Measurements from ENCODE around the gene CLIC4. TPM values are rescaled to one million over a fixed set of nuclear protein-coding genes. Genes with fewer than 3 reads are reported as not detected.
"Not testable (repeated sequence)": the region's sequence is repeated elsewhere in the genome, so short reads cannot be mapped to it uniquely, and the experiment has no call there.

Gene CLIC4
- total RNA-seq (10 to 100 TPM; 12.8 to 13.2 TPM), polyA plus RNA-seq (0.18 TPM)

DNA sequence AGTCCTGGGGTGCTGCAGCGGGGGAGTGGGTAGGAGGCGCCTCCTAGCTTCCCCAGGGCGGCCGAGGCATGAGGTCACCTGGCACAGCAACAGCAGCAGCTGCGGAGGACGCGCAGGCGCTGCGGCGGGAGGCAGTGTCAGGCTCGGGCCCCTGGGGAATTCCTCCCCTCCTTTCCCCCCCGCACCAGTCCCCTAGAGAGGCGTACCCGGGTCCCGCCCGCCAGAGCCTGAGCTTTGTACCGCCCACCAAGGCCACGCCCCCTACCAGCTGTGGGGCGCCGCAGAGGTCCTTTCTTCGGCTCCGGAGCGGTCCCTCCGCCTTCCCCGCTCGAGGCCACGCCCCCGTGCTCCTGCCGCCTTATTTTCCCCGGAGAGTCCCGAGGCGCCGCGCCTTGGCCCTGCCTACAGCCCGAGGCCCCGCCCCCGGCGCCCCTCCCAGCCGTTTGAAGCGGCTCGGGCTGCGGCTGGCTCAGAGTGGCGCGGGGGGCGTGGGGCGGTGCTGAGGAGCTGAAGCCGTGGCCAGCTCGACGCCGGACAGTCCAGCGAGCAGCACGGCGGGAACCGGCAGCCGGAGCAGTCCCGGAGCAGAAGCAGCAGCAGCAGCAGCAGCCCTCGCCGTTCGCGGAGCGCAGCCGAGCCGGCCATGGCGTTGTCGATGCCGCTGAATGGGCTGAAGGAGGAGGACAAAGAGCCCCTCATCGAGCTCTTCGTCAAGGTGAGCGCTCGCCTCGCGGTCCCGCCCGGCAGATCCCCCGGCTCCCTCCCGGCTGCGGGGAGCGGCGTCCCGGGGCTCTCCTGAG lies at the start of gene CLIC4:
CLIC4 (plus strand) TSS at position 537 of the 800 bp plus-strand sequence; CDS start at position 644, 107 bp downstream.
- POLR2A ChIA-PET, result interaction anchor here (0.6 to 1.0 kb wide), 2 partner anchors 103 to 1456 kb away, joined by 3 to 4 read pairs; no protein-coding TSS in a partner anchor
- peak within 1 kb of the TSS; percentile 82 to 92 (median 85) for H3K4me3 Mint-ChIP-seq
- peak within 1 kb of the TSS in 7 of 8 donors; percentile 51 to 89 (median 83) for H3K27ac Mint-ChIP-seq
- Histone ChIP-seq H3K36me3 (ENCODE audit: insufficient read depth, low read length) (no peaks in the 10 kb centered on the region), H3K27me3 (ENCODE audit: insufficient read depth, low read length, poor library complexity, severe bottlenecking) (no peaks in the 10 kb centered on the region), H3K4me3 (ENCODE audit: low read length) (peak within 1 kb of the TSS; percentile 61), H3K27ac (ENCODE audit: low read depth, low read length) (peak within 1 kb of the TSS; percentile 53), H3K9me3 (ENCODE audit: low read length) (no peaks in the 10 kb centered on the region), H3K4me1 (ENCODE audit: insufficient read depth, low read length) (no peaks in the 10 kb centered on the region)
- no peaks in the 10 kb centered on the region for H3K9me3 Mint-ChIP-seq
- H3K27me3 Mint-ChIP-seq, result peaks cover 14% of the 10 kb centered on the region in 2 donors
- DNase-seq, result peak; percentile 97 to 99 (median 98)
- CTCF ChIA-PET, result interaction anchor here (0.7 to 1.3 kb wide), 4 partner anchors 13 to 158 kb away, joined by 3 read pairs; no protein-coding TSS in a partner anchor
- no peaks in the 10 kb centered on the region for H3K36me3 Mint-ChIP-seq
- H3K4me1 Mint-ChIP-seq, result peaks cover 21 to 24% (median 23%) of the 10 kb centered on the region in 3 donors

DNA sequence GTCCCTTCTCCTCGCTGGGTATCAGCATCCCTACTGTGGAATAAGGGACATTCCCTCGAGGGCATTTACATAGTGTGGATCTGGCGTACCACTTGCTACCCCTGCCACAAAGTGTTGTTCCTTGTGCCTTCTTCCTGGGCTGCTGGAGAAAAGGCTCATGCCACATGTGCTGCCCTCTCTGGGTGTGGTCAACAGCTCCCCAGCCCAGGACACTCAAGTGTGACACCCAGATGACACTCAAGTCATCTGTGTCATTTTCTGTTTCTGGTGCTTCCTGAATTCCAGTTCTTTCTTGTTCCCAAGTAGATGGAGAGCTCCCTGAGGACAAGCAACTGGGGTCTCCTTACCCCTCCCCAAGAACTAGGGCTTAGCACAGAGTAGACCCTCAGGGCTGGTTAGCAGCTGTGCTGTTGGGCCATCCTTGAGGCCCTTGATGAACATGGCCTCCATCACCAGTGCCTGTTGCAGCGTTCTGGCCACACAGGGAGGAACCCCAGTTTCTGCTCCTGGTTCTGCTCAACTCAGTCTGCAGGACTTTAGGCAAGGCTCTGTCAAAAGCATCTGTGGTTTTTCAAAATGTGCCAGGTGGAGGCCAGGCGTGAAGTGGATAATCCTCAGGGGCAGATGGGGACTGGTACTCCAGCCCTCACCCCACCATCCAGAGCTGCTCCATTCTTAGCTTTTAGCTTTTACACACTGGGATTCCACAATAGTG lies 49.0 kb upstream of the CLIC4 start:
- Histone ChIP-seq H3K27ac (ENCODE audit: low read depth, low read length) (no peak overlapping the region), H3K4me3 (ENCODE audit: low read length) (no peak overlapping the region), H3K27me3 (ENCODE audit: insufficient read depth, low read length, poor library complexity, severe bottlenecking) (no peaks in the 10 kb centered on the region), H3K36me3 (ENCODE audit: insufficient read depth, low read length) (no peaks in the 10 kb centered on the region), H3K4me1 (ENCODE audit: insufficient read depth, low read length) (no peaks in the 10 kb centered on the region), H3K9me3 (ENCODE audit: low read length) (no peaks in the 10 kb centered on the region)
- Mint-ChIP-seq H3K4me3 (no peak overlapping the region), H3K27ac (no peak overlapping the region), H3K36me3 (no peaks in the 10 kb centered on the region), H3K27me3 (peaks cover 6 to 15% of the 10 kb centered on the region in 2 donors), H3K4me1 (peaks cover 3 to 7% (median 5%) of the 10 kb centered on the region in 3 donors), H3K9me3 (no peaks in the 10 kb centered on the region)
- ChIA-PET CTCF (interaction anchor here (1.2 kb wide), 1 partner anchor 8 kb away, joined by 3 read pairs; no protein-coding TSS in a partner anchor), POLR2A (interaction anchor here (0.6 kb wide), 1 partner anchor 154 kb away, joined by 3 read pairs; no protein-coding TSS in a partner anchor)
- DNase-seq, result no peak

DNA sequence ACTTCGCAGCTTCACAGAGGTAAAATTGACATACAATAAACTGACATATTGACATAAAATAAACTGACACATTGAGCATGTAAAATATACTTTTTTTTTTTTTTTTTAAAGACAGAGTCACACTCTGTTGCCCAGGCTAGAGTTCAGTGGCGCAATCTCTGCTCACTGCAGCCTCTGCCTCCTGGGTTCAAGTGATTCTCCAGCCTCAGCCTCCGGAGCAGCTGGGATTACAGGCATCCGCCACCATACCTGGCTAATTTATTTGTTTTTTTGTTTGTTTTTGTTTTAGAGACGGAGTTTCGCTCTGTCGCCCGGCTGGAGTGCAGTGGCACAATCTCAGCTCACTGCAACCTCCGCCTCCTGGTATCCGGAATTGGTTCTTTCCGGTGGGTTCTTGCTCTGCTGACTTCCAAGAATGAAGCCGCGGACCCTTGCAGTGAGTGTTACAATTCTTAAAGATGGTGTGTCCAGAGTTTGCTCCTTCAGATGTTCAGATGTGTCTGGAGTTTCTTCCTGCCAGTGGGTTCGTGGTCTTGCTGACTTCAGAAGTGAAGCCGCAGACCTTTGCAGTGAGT lies 48.4 kb upstream of the CLIC4 start:
- no peaks in the 10 kb centered on the region for H3K27me3 ChIP-seq (ENCODE audit: insufficient read depth, low read length, poor library complexity, severe bottlenecking)
- peaks cover 6 to 15% of the 10 kb centered on the region in 2 donors for H3K27me3 Mint-ChIP-seq
- H3K36me3 ChIP-seq (ENCODE audit: insufficient read depth, low read length), result no peaks in the 10 kb centered on the region
- peaks cover 3 to 7% (median 5%) of the 10 kb centered on the region in 3 donors for H3K4me1 Mint-ChIP-seq
- no peaks in the 10 kb centered on the region for H3K9me3 Mint-ChIP-seq
- peak overlapping the region in 1 of 7 donors; percentile 74 for H3K4me3 Mint-ChIP-seq
- H3K4me1 ChIP-seq (ENCODE audit: insufficient read depth, low read length), result no peaks in the 10 kb centered on the region
- no peaks in the 10 kb centered on the region for H3K36me3 Mint-ChIP-seq
- H3K4me3 ChIP-seq (ENCODE audit: low read length), result no peak overlapping the region
- no peak for DNase-seq
- H3K27ac ChIP-seq (ENCODE audit: low read depth, low read length), result no peak overlapping the region
- H3K9me3 ChIP-seq (ENCODE audit: low read length), result no peaks in the 10 kb centered on the region
- CTCF ChIA-PET, result interaction anchor here (2.8 kb wide), 1 partner anchor 8 kb away, joined by 16 read pairs; no protein-coding TSS in a partner anchor
- H3K27ac Mint-ChIP-seq, result no peak overlapping the region
- POLR2A ChIA-PET, result no interaction called here

DNA sequence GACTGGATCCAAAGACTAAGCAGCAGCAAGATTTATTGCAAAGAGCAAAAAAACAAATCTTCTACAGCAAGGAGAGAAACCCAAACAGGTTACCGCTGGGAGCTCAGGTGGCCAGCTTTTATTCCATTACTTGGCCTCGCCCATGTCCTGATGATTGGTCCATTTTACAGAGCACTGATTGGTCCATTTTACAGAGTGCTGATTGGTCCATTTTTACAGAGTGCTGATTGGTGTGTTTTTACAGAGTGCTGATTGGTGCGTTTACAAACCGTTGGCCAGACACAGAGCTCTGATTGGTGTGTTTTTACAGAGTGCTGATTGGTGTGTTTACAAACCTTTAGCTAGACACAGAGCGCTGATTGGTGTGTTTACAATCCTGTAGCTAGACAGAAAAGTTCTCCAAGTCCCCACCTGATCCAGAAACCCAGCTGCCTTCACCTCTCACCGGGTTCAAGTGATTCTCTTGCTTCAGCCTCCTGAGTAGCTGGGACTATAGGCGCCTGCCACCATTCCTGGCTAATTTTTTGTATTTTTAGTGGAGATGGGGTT lies 47.7 kb upstream of the CLIC4 start:
- H3K9me3 ChIP-seq (ENCODE audit: low read length); DNase-seq; H3K27ac ChIP-seq (ENCODE audit: low read depth, low read length); H3K27me3 ChIP-seq (ENCODE audit: insufficient read depth, low read length, poor library complexity, severe bottlenecking); H3K36me3 Mint-ChIP-seq; H3K36me3 ChIP-seq (ENCODE audit: insufficient read depth, low read length); H3K4me1 ChIP-seq (ENCODE audit: insufficient read depth, low read length); H3K9me3 Mint-ChIP-seq; H3K4me3 ChIP-seq (ENCODE audit: low read length); H3K4me1 Mint-ChIP-seq; H3K4me3 Mint-ChIP-seq: not testable (repeated sequence)
- Mint-ChIP-seq H3K27ac (peak overlapping the region in 1 of 8 donors; percentile 15), H3K27me3 (peaks cover 5 to 15% of the 10 kb centered on the region in 2 donors)
- CTCF ChIA-PET, result interaction anchor here (2.8 kb wide), 1 partner anchor 9 kb away, joined by 16 read pairs; no protein-coding TSS in a partner anchor
- POLR2A ChIA-PET, result interaction anchor here (0.7 kb wide), 1 partner anchor 532 kb away, joined by 7 read pairs; no protein-coding TSS in a partner anchor

DNA sequence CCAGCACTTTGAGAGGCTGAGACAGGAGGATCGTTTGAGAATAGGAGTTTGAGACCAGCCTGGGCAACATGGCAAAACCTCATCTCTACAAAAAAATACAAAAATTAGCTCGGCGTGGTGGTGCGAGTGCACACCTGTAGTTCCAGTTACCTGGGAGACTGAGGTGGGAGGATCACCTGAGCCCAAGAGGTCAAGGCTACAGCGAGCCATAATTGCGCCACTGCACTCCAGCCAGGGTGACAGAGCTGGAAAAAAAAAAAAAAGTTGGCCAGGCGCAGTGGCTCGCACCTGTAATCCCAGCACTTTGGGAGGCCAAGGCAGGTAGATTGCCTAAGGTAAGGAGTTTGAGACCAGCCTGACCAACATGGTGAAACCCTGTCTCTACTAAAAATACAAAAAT lies 46.9 kb upstream of the CLIC4 start:
- H3K9me3 ChIP-seq (ENCODE audit: low read length); H3K27me3 ChIP-seq (ENCODE audit: insufficient read depth, low read length, poor library complexity, severe bottlenecking); H3K4me1 Mint-ChIP-seq; H3K4me1 ChIP-seq (ENCODE audit: insufficient read depth, low read length); H3K27ac ChIP-seq (ENCODE audit: low read depth, low read length); DNase-seq; H3K36me3 ChIP-seq (ENCODE audit: insufficient read depth, low read length); H3K9me3 Mint-ChIP-seq; H3K36me3 Mint-ChIP-seq; POLR2A ChIA-PET; H3K4me3 ChIP-seq (ENCODE audit: low read length); H3K27ac Mint-ChIP-seq; H3K4me3 Mint-ChIP-seq: not testable (repeated sequence)
- CTCF ChIA-PET, result interaction anchor here (2.8 kb wide), 1 partner anchor 10 kb away, joined by 16 read pairs; no protein-coding TSS in a partner anchor
- H3K27me3 Mint-ChIP-seq, result peaks cover 6 to 15% of the 10 kb centered on the region in 2 donors

DNA sequence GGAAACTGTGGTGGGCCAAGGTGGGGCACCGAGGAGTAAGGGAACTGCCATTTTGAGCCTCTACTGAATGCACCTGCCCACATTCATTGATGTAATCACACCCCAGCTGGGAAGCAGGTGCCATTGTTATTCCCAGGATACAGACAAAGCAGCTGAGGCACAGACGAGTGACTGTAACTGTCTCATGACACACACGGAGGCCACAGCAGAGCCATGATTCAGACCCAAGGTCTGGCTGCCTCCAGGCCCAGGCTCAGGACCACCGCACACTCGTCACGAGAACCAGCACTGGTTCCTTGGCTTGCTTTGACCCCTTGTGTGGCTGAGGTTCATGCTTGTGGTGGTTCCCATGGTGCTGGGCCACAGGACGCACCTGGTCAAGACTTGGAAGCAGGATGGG lies 45.6 kb upstream of the CLIC4 start:
- H3K9me3 ChIP-seq (ENCODE audit: low read length), result no peaks in the 10 kb centered on the region
- no peak overlapping the region for H3K4me3 ChIP-seq (ENCODE audit: low read length)
- H3K36me3 ChIP-seq (ENCODE audit: insufficient read depth, low read length), result no peaks in the 10 kb centered on the region
- no peak overlapping the region for H3K4me3 Mint-ChIP-seq
- no peaks in the 10 kb centered on the region for H3K36me3 Mint-ChIP-seq
- DNase-seq, result no peak
- H3K27ac ChIP-seq (ENCODE audit: low read depth, low read length), result no peak overlapping the region
- CTCF ChIA-PET, result interaction anchor here (1.4 to 2.8 kb wide), 2 partner anchors 11 kb away, joined by 6 to 16 read pairs; no protein-coding TSS in a partner anchor
- H3K27me3 ChIP-seq (ENCODE audit: insufficient read depth, low read length, poor library complexity, severe bottlenecking), result no peaks in the 10 kb centered on the region
- POLR2A ChIA-PET, result no interaction called here
- no peaks in the 10 kb centered on the region for H3K9me3 Mint-ChIP-seq
- H3K27ac Mint-ChIP-seq, result no peak overlapping the region
- H3K4me1 ChIP-seq (ENCODE audit: insufficient read depth, low read length), result no peaks in the 10 kb centered on the region
- peaks cover 0 to 5% (median 2%) of the 10 kb centered on the region in 3 donors for H3K4me1 Mint-ChIP-seq
- H3K27me3 Mint-ChIP-seq, result peaks cover 6 to 15% of the 10 kb centered on the region in 2 donors

DNA sequence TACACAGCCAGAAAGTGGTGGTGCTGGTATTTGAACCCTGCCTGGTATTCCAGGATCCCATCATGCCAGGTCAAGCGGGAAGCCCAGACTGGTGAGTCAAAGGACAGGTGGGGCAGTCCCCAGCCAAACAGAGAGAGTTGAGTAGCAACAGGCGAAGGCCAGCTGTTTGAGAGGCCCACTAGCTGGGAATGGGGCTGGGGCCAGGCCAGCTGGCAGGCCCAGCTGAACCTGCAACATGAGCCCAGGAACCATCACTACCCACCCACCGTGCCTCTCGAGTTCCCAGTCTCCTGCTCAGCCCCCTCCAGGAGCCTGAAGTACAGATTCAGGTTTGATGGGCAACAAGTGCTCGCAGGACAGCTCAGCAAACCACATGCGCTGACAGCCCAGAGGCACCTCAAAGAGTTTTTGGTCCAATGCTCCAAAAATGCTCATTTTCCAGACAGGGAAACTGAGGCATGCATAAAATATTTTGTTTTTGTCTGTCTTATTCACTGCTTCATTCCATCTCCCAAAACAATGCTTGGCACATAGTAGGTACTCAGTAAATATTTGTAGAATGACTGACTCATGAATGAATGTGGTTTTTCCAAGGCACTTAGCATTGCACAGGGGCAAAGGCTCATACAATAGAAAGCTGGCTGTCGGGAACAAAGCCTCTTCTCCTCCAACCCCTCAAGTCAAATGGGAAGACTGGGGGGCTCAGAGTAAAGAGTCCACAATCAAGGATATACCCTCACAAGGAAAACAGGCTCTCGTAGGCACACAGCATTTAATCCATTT lies 42.5 kb upstream of the CLIC4 start:
- ChIA-PET POLR2A (no interaction called here), CTCF (no interaction called here)

More for the DNA sequence above, 42.5 kb upstream of the CLIC4 start:
- Histone ChIP-seq H3K4me1 (ENCODE audit: insufficient read depth, low read length) (no peaks in the 10 kb centered on the region), H3K27me3 (ENCODE audit: insufficient read depth, low read length, poor library complexity, severe bottlenecking) (no peaks in the 10 kb centered on the region), H3K36me3 (ENCODE audit: insufficient read depth, low read length) (no peaks in the 10 kb centered on the region), H3K9me3 (ENCODE audit: low read length) (no peaks in the 10 kb centered on the region), H3K4me3 (ENCODE audit: low read length) (no peak overlapping the region), H3K27ac (ENCODE audit: low read depth, low read length) (no peak overlapping the region)
- DNase-seq, result no peak
- Mint-ChIP-seq H3K9me3 (no peaks in the 10 kb centered on the region), H3K36me3 (peaks cover 0 to 1% (median 0%) of the 10 kb centered on the region in 3 donors), H3K4me3 (no peak overlapping the region), H3K4me1 (peaks cover 0 to 5% (median 0%) of the 10 kb centered on the region in 3 donors), H3K27me3 (peaks cover 9 to 10% of the 10 kb centered on the region in 2 donors), H3K27ac (no peak overlapping the region)

All from CD8-positive, alpha-beta memory T cell (primary cell).